Retinal pigment epithelial cell (primary cell): ENCODE results near the gene NOP16.

ENCODE experiments used
- DNase-seq: peaks from one replicate; pipeline ENCODE4 v3.0.0-alpha.2; 2010; ENCODE audit warnings: low read depth
- H3K4me3 ChIP-seq: 2 replicates; pipeline ENCODE4 v1.5.1; 2011; ENCODE audit warnings: mild to moderate bottlenecking, low read length, control low read depth, moderate library complexity
- TF ChIP-seq, protein P1 (sequence below): conservative IDR thresholded peaks from 2 replicates; pipeline ENCODE4 v1.5.1; 2011; ENCODE audit warnings: low read depth, low read length, control low read depth, inconsistent platforms

Gene NOP16

DNA sequence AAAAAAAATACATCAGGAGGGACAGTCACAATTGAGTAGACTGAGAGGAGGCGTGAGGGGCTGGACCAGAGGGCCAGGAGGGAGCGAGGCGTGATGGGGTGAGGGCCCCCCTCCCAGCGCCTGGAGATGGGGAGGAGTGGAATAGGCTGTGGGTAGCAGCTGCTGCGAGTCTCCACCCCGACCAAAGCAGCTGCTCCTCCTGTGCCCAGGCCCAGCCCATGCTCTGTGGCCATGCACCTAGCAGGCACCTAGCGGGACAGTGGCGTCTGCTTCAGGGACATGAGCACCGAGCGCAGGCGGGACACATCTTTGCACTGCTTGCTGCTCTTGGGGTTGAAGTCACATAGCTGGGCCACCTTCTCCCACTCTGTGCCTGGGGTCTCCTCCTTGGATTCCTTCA is 4.1 kb upstream of the NOP16 start:
- DNase-seq = no peak
- TF ChIP-seq, protein P1, sequence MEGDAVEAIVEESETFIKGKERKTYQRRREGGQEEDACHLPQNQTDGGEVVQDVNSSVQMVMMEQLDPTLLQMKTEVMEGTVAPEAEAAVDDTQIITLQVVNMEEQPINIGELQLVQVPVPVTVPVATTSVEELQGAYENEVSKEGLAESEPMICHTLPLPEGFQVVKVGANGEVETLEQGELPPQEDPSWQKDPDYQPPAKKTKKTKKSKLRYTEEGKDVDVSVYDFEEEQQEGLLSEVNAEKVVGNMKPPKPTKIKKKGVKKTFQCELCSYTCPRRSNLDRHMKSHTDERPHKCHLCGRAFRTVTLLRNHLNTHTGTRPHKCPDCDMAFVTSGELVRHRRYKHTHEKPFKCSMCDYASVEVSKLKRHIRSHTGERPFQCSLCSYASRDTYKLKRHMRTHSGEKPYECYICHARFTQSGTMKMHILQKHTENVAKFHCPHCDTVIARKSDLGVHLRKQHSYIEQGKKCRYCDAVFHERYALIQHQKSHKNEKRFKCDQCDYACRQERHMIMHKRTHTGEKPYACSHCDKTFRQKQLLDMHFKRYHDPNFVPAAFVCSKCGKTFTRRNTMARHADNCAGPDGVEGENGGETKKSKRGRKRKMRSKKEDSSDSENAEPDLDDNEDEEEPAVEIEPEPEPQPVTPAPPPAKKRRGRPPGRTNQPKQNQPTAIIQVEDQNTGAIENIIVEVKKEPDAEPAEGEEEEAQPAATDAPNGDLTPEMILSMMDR = no peak
- no peak overlapping the region for H3K4me3 ChIP-seq

DNA sequence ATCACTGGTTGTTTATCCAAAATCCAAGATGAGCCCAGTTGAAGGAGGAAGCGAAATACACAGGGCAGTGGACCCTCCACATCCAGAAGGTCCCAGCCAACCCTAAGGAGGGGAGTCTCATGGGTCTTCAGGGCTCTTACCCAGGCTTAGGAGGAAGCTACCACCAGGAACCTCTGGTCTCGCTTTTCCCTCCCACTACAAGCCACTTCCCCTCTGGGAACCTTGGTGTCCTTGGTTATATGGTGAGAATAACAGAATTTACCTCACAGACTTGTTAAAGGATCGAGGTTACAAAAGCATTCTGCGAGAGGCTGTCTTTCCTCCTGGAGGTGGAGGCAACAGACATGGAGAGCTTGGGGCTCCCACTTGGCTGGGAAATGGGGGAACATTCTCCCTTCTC is 3.6 kb upstream of the NOP16 start:
- TF ChIP-seq, protein P1 = no peak
- DNase-seq = no peak
- no peak overlapping the region for H3K4me3 ChIP-seq

GRCh38 chr5:176391479-176391878 is 3.1 kb upstream of the NOP16 start:
- DNase-seq = no peak
- no peak overlapping the region for H3K4me3 ChIP-seq
- TF ChIP-seq, protein P1 = no peak

DNA sequence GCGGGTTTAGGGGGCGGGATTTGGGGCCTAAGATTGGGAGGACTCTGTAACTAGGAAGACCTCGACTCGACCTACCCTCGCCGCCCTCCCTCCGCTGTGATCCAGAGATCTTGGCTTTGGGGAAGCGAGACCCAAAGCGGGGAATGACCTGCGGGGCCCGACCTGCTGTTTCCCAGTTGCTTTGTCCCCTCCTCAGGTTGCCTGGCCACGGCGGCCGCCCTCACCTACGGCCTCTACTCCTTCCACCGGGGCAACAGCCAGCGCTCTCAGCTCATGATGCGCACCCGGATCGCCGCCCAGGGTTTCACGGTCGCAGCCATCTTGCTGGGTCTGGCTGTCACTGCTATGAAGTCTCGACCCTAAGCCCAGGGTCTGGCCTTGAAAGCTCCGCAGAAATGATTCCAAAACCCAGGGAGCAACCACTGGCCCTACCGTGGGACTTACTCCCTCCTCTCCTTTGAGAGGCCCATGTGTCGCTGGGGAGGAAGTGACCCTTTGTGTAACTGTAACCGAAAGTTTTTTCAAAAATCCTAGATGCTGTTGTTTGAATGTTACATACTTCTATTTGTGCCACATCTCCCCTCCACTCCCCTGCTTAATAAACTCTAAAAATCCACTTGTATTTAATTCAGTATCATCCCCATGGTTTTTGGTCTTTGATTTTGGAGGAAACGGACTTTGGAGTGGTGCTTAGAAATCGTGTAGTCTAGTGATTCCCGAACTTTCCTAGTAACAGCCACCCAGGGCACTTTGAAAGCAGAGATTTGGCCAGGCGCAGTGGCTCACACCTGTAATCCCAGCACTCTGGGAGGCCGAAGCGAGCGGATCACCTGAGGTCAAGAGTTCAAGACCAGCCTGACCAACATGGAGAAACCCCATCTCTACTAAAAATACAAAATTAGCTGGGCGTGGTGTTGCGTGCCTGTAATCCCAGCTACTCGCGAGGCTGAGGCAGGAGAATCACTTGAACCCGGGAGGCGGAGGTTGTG is 1.0 kb upstream of the NOP16 start:
- TF ChIP-seq, protein P1 = no peak
- no peak for DNase-seq
- peak overlapping the region; percentile 94 for H3K4me3 ChIP-seq

DNA sequence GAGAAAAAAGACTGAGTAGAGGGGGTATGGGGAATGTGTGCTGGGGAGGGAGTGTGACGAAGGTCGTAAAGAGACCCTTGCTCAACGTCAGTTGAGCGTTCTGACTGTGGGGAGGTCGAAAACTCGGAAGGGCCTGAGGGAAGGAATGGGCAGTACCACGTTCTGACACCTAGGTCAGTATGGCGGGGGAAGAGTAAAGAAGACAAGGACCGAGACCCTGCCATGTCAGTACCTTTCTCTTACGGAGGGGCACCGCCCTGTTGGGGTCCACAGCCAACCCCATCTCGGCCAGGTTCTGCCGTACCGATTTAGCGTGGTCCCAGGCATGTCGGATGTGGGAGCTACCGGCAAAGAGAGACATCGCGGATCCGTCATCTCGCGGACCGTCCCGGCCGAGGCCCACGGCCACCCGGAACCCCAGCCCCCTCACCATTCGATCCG is 375 bp downstream of the NOP16 start:
- DNase-seq = no peak
- TF ChIP-seq, protein P1 = no peak

GRCh38 chr5:176387384-176387925 is 943 bp downstream of the NOP16 start:
- no peak for DNase-seq
- TF ChIP-seq, protein P1 = no peak

More for the DNA sequence above, 375 bp downstream of the NOP16 start:
- H3K4me3 ChIP-seq = peak overlapping the region; percentile 94

DNA sequence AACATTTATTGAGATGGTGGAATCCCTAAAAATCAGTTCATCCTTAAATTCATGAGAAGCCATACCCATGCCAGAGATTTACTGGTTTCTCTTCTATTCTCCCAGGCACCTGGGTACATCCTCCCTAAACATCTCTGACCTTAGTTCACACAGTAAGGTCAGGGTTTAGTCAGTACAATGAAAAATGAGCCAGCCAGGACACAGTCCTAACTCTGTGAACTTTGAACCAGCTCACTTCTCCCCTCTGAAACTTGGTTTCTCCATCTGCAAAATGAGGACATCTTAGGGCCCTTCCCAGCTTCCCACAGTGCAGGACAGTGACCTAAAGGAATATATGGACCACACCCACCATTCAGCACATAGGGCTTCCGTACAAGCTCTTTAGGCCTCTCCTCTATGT is 1.9 kb downstream of the NOP16 start:
- H3K4me3 ChIP-seq = no peak overlapping the region
- TF ChIP-seq, protein P1 = no peak
- DNase-seq = no peak

More at GRCh38 chr5:176387384-176387925, 943 bp downstream of the NOP16 start:
- H3K4me3 ChIP-seq = peak overlapping the region; percentile 94
